OCI-LY3 (cell line): ENCODE measurements around the gene TBC1D25.

Source experiments
- H2AFZ ChIP-seq: fragments of 200-600, 300-600 bp; shearing (Covaris generic); 2 replicates; pipeline ENCODE4 v1.6.0; 2014; ENCODE audit warnings: antibody characterized with exemption, low read depth, low read length
- H3K27ac ChIP-seq: fragments of 200-600, 300-600 bp; sonication (generic); 2 replicates; pipeline ENCODE4 v1.5.1; 2014; ENCODE audit warnings: mild to moderate bottlenecking, low read length, moderate library complexity, mixed read lengths
- H3K27me3 ChIP-seq: fragments of 200-600, 300-600 bp; sonication (generic); 2 replicates; pipeline ENCODE4 v1.6.1; 2014; ENCODE audit warnings: low read depth, low read length, mixed read lengths
- H3K36me3 ChIP-seq: fragments of 200-600, 300-600 bp; sonication (generic); replicated peaks from 2 replicates; pipeline ENCODE3; 2014; ENCODE audit warnings: low read depth, low read length, mixed read lengths
- H3K4me1 ChIP-seq: fragments of 300-600, 200-600 bp; sonication (generic); 2 replicates; pipeline ENCODE4 v1.6.1; 2014; ENCODE audit warnings: low read length, mixed read lengths
- H3K4me2 ChIP-seq: fragments of 200-600, 300-600 bp; sonication (generic); 2 replicates; pipeline ENCODE4 v1.6.1; 2014; ENCODE audit warnings: low read length, mixed read lengths
- H3K4me3 ChIP-seq: fragments of 300-600, 200-600 bp; sonication (generic); 2 replicates; pipeline ENCODE4 v1.5.1; 2014; ENCODE audit warnings: antibody characterized with exemption, mild to moderate bottlenecking, low read length, moderate library complexity
- H3K79me2 ChIP-seq: fragments of 300-600, 200-600 bp; shearing (Covaris generic); 2 replicates; pipeline ENCODE4 v1.6.1; 2014; ENCODE audit warnings: mild to moderate bottlenecking, low read length, mixed read lengths
- H3K9ac ChIP-seq: fragments of 300-600, 200-600 bp; shearing (Covaris generic); 2 replicates; pipeline ENCODE4 v1.6.0; 2014; ENCODE audit warnings: mild to moderate bottlenecking, low read length, moderate library complexity
- H3K9me3 ChIP-seq: fragments of 200-600, 300-600 bp; shearing (Covaris generic); 2 replicates; pipeline ENCODE4 v1.6.1; 2014; ENCODE audit warnings: low read length, mixed read lengths; ENCODE audit not compliant: insufficient read depth
- H4K20me1 ChIP-seq: fragments of 200-600, 300-600 bp; sonication (generic); 2 replicates; pipeline ENCODE4 v1.6.1; 2016; ENCODE audit warnings: low read length, mixed read lengths; ENCODE audit not compliant: insufficient read depth
- CTCF ChIP-seq: fragments of 200-600, 300-600 bp; sonication (generic); IDR thresholded peaks from 2 replicates; pipeline ENCODE4 v1.5.1; 2014; ENCODE audit warnings: antibody characterized with exemption, low read length, low read depth
- EZH2phosphoT487 ChIP-seq: fragments of 200-600 bp; shearing (Covaris generic); IDR thresholded peaks from 2 replicates; pipeline ENCODE4 v1.6.1; 2018; ENCODE audit warnings: antibody characterized with exemption, mixed run types, low read depth

TBC1D25 gene

DNA sequence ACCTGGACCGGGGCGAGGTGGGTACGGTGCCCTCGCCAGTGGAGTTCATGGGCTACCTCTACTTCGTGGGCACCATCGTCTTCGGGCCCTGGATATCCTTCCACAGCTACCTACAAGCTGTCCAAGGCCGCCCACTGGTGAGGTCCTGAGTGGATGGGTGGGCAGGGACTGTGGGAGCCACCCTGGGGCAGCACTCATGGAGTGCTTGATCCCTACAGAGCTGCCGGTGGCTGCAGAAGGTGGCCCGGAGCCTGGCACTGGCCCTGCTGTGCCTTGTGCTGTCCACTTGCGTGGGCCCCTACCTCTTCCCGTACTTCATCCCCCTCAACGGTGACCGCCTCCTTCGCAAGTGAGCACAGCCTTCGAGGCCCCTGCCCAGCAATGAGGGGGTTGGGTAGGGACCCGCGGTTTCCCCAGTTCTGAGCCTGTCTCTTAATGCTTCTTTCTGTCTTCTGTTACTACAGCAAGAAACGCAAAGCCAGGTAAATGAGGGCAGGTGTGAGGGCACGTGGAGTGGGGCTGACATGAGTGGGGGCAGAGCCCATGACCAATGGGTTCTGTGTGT is 27.1 kb upstream of the TBC1D25 start:
- Histone ChIP-seq H3K27ac (no peak overlapping the region), H3K9me3 (no peaks in the 10 kb centered on the region), H3K79me2 (no peaks in the 10 kb centered on the region), H4K20me1 (no peaks in the 10 kb centered on the region), H3K27me3 (no peaks in the 10 kb centered on the region), H3K4me3 (no peak overlapping the region), H3K4me1 (peaks cover 5% of the 10 kb centered on the region; the same call in 1 of the 2 replicates), H3K36me3 (no peaks in the 10 kb centered on the region), H2AFZ (no peak overlapping the region), H3K4me2 (no peak overlapping the region), H3K9ac (no peak overlapping the region)
- TF ChIP-seq EZH2phosphoT487 (no peak), CTCF (no peak)

GRCh38 chrX:48513670-48514069 is 25.8 kb upstream of the TBC1D25 start:
- Histone ChIP-seq H3K9me3 (no peaks in the 10 kb centered on the region), H3K4me3 (no peak overlapping the region), H3K4me2 (no peak overlapping the region), H4K20me1 (no peaks in the 10 kb centered on the region), H3K9ac (no peak overlapping the region), H3K79me2 (no peaks in the 10 kb centered on the region), H2AFZ (no peak overlapping the region), H3K36me3 (no peaks in the 10 kb centered on the region), H3K27ac (no peak overlapping the region), H3K27me3 (no peaks in the 10 kb centered on the region), H3K4me1 (peaks cover 5% of the 10 kb centered on the region; the same call in 1 of the 2 replicates)
- no peak for TF ChIP-seq CTCF
- no peak for TF ChIP-seq EZH2phosphoT487

DNA sequence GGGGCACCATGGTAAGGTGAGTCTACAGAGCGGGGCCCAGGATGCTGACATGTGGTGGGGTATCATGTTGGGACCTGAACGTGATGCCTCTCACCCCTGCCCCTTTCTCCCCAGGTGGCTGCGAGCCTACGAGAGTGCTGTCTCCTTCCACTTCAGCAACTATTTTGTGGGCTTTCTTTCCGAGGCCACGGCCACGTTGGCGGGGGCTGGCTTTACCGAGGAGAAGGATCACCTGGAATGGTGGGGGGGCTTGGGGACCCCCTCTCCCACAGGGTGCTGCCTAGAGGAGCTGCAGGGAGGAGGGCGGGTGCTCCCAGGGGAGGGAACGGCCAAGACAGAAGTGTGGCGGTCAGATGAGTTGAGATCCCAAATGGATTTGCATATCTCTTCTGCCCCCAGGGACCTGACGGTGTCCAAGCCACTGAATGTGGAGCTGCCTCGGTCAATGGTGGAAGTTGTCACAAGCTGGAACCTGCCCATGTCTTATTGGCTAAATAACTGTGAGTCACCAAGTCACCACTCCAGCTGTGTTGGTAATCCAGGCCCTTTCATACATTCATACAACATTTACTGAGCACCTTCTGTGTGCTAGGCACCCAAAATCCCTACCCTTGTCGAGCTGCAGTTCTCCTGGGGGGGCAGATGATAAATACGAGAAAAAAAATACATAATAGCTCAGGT is 25.2 kb upstream of the TBC1D25 start:
- no peak overlapping the region for H3K4me2 ChIP-seq
- no peak overlapping the region for H3K27ac ChIP-seq
- no peaks in the 10 kb centered on the region for H3K36me3 ChIP-seq
- TF ChIP-seq CTCF (no peak), EZH2phosphoT487 (no peak)
- no peaks in the 10 kb centered on the region for H3K27me3 ChIP-seq
- H3K4me3 ChIP-seq = no peak overlapping the region
- H2AFZ ChIP-seq = no peak overlapping the region
- H3K4me1 ChIP-seq = peaks cover 5% of the 10 kb centered on the region; the same call in 1 of the 2 replicates
- no peaks in the 10 kb centered on the region for H3K9me3 ChIP-seq
- no peaks in the 10 kb centered on the region for H3K79me2 ChIP-seq
- no peaks in the 10 kb centered on the region for H4K20me1 ChIP-seq
- no peak overlapping the region for H3K9ac ChIP-seq

- TF ChIP-seq CTCF (no peak), EZH2phosphoT487 (no peak)
- no peak overlapping the region for H3K27ac ChIP-seq
- no peaks in the 10 kb centered on the region for H3K27me3 ChIP-seq
- no peak overlapping the region for H3K4me2 ChIP-seq
- no peaks in the 10 kb centered on the region for H3K79me2 ChIP-seq
- H2AFZ ChIP-seq = no peak overlapping the region
- no peak overlapping the region for H3K4me3 ChIP-seq
- H3K4me1 ChIP-seq = no peaks in the 10 kb centered on the region
- H4K20me1 ChIP-seq = no peaks in the 10 kb centered on the region
- H3K36me3 ChIP-seq = no peaks in the 10 kb centered on the region
- H3K9ac ChIP-seq = no peak overlapping the region
- no peaks in the 10 kb centered on the region for H3K9me3 ChIP-seq
Observed at GRCh38 chrX:48514868-48515460, 24.6 kb upstream of the TBC1D25 start.
